GM19023 (cell line): ENCODE measurements around the gene CYB5RL.
A peak's percentile ranks its signal among the peaks of the same experiment; 100 is the strongest.
"Not testable (repeated sequence)": the region's sequence is repeated elsewhere in the genome, so short reads cannot be mapped to it uniquely, and the experiment has no call there.

Source experiments
- ATAC-seq: cut with Tn5 transposase; IDR thresholded peaks from one replicate; pipeline ENCODE4 v1.9.1; 2021; ENCODE audit warnings: mild to moderate bottlenecking, moderate library complexity; ENCODE audit not compliant: unreplicated experiment

CYB5RL gene, protein sequence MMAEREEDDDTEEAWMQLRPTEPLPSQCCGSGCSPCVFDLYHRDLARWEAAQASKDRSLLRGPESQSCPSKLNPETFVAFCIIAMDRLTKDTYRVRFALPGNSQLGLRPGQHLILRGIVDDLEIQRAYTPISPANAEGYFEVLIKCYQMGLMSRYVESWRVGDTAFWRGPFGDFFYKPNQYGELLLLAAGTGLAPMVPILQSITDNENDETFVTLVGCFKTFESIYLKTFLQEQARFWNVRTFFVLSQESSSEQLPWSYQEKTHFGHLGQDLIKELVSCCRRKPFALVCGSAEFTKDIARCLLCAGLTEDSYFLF

GRCh38 chr1:54199765-54200518 is at the start of gene CYB5RL, which contains the start of gene MRPL37:
CYB5RL (minus strand) TSS chr1:54200030; CDS start chr1:54195616, 4,414 bp downstream.
MRPL37 (plus strand) TSS chr1:54200167; CDS start chr1:54200244, 77 bp downstream.
- ATAC-seq = peak; percentile 96

- no peak for ATAC-seq
These were observed 49.1 kb upstream of the CYB5RL start for GRCh38 chr1:54248966-54249365.

DNA sequence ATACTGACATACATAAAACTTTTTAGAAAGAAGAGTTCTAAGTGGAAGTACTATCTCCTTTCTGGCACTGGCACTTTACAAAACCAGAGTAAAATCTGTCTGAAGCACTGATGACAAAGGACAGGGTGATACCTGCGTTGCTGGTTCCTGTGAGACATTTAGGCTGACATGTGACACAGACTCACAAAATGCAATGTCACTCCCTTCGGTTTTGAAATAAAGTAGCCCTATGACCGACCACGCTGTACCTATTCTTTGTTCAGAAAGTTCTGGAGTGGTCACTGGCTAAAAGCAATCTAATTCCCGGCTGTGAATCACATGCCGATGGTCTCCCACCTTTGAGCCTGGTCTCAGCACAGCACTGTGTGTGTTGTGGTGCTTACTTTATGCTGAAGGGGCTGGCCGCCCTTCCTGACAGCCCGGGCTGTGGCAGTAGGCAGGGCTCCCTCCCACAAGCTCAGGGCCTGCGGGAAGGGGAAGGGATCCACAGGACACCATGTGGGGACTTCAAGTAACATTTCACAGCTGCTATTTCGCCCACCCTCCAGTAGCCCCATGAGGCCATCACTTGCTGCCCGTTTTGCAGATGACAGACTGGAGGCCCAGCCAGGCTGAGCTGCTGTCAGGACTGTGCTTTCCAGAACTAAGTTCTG is 48.2 kb upstream of the CYB5RL start:
- no peak for ATAC-seq

GRCh38 chr1:54246116-54246721 is 46.4 kb upstream of the CYB5RL start:
- ATAC-seq = no peak

DNA sequence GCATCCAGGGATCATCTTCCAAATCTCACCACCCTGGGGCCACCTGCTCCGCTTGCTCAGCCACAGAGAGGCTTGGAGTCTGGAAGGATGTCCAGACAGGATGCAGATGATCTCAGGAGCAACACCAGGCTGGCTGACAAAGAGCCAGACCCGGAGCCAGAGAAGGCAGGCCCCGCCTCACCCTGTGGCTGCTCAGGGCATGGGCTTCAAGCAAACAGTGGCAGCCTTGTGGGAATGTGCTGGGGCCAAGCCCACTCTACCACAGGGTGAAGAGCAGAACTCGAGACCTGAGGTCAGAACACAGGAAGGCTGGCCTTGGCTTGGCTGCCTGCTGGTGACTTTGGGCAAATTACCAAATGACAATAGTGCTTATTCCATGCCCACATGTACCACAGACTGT is 45.7 kb upstream of the CYB5RL start:
- ATAC-seq = no peak

DNA sequence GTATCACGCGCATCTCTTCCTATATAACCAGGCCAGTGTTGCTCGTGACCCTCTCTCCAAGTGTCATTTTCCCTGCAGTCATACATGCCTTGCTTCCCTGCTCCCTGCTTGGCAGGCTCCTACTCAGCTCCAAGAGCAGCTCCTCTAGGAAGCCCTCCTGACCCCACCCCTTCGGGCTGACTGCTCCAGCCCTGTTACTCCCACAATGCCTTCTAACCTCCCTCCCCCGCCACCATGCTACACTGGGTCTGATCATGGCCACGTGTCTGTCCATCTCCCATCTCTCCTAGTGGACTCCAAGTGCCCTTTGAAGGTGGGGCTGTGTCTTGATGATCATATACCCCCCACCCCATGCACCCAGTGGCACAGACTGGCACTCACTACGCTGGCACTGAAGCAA is 44.8 kb upstream of the CYB5RL start:
- no peak for ATAC-seq

- no peak for ATAC-seq
These were observed 43.2 kb upstream of the CYB5RL start for GRCh38 chr1:54243022-54243421.

GRCh38 chr1:54241364-54241763 is 41.5 kb upstream of the CYB5RL start:
- ATAC-seq = no peak

DNA sequence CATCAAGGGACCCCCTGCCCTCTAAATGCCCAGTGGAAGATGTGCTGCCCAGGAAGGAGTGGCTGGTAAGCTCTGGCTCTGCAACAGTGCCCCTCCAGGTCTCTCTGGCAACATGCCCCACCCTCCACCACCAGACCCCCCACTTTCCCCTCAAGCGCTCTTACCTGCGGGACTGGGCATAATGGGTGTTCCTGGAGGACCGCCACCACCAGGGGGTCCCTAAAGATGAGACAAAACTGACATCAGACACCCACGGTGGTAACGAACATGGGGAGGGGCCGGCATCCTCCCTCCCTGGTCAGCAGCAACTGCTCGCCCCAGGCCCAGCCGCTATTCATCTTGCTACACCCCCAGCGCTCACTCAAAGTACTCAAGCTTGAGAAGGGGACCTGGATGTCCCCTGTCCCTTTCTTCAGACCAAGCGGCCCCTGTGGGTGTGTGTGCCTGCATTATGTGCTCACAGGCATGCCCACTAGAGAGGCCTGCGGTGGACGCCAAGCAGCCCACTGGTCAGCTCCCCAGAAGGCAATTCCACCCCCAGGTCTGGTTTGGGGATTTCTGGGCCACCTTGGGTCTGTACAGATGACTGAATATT is 41.0 kb upstream of the CYB5RL start:
- ATAC-seq = no peak

DNA sequence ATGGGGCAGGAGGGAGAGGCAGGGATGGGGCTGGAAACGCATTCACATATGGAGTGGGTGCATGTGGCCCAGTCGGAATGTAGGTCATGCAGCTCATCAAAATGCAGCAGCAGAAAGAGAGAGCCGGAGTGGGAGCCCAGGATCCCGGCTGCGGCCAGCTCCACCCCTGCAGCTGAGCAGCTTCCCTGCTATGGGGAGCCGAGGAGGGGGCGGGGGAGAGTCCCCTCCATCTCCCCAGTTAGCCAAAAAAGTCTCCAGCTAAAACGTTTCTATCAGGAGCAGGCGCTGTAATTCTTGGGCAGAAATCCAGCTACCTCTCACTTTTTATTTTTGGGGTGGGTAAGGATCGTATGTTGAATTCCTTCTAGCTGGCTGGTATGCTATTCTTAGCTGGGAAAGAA is 39.8 kb upstream of the CYB5RL start:
- ATAC-seq = no peak

DNA sequence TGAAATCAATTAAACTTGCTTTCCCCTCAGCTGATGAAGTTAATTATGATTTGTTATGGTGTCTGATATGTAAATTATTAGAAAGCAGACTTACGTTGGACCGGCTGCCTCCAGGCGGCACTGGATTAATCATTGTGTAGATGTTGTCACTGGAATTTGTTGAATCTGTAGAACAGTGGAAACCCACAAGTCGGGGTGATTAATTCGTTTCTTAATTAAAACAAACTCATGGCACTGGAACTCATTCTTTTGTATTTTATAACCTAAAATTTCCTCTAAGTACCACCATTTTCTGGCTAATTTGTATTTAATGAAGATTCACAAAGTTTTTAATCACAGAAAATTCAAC is 39.2 kb upstream of the CYB5RL start:
- no peak for ATAC-seq

DNA sequence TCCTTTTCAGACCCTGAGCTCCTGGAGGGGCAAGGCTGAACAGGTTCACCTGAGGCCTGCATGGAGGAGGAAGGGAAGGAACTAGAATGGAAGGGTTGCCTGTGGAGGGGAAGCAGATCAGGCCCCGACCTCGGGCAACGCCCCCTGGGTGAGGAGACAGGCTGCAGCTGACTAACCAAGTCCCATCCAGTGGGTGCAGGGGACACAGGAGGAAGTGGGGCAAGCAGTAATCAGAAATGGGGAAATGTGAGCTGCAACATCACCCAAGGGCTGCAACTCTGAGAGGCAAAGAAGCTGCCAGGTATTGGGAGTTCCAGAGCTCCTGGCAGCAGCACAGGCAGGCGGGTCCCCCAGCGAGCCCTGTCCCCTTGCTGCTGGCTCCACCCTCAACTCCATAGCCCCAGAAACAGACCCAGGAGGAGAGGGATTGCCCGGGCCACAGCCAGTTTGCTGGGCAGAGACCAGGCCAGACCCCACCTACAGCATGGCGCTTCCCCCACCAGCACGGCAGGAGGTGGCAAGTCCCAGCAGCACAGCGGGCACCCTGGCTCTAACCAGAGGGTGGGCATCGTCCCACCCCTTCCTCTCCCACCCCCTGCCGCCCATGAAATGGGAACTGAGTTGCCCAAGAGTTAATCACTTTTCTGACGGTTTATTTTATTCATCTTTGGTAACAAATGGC is 38.7 kb upstream of the CYB5RL start:
- no peak for ATAC-seq

DNA sequence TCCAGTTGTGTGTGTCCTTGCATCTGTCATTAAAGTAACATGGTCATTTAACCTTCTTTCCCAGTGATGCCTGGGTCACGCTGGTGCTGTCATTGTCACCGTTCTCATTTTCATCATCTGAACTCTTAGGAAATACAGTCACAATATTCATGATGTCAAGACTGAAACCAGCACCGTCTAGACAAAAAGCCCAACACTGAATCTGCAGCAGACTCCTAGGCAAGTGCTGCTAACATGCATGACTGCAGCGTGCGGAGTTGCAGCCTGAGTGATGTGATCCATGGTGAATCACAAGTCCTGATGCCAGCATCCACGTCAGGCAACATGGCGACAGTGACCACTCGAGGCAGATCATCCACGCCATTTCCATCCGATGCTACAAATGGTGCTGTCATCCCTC is 37.8 kb upstream of the CYB5RL start:
- ATAC-seq = no peak

- ATAC-seq = no peak
These were observed 34.5 kb upstream of the CYB5RL start for GRCh38 chr1:54234284-54234683.

DNA sequence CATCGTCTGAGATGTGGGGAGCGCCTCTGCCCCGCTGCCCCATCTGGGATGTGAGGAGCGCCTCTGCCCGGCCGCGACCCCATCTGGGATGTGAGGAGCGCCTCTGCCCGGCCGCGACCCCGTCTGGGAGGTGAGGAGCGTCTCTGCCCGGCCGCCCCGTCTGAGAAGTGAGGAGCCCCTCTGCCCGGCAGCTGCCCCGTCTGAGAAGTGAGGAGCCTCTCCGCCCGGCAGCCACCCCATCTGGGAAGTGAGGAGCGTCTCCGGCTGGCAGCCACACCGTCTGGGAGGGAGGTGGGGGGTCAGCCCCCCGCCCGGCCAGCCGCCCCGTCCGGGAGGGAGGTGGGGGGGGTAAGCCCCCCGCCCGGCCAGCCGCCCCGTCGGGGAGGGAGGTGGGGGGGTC is 33.4 kb upstream of the CYB5RL start:
- ATAC-seq = not testable (repeated sequence)

GRCh38 chr1:54230507-54231339 is 30.9 kb upstream of the CYB5RL start:
- ATAC-seq = no peak

DNA sequence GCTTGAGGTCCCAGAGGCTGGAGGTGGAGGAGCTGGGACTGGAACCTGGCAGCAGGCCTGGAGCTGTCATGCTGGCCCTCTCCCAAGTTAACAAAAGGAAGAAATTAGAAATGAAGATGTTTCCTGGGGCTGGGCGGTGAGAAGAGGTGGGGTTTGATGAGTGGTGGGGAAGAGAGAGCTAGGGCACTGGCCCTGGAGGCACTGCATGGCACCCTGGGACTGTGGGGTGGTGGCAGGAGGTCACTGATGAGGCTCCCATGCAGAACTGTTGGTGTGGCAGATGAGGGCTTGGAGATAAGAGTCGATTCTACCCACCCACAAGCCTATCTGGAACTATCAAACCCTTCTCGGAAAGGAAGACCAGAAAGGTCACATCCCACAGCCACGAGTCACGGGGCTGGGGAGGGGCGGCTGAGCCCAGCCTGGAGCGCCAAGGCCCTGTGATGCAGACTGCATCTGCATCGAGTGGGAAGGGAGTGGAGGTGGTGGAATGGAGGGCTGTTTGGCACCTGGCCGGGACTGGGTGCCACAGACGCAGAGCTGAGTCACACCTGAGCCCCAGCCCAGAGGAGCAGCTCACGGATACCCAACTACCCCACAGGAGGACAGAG is 29.6 kb upstream of the CYB5RL start:
- no peak for ATAC-seq

- ATAC-seq = no peak
These were observed 28.8 kb upstream of the CYB5RL start for GRCh38 chr1:54228638-54229079.

- no peak for ATAC-seq
These were observed 28.1 kb upstream of the CYB5RL start for GRCh38 chr1:54227891-54228310.
